GM12878 (cell line): Measurements from ENCODE around the gene ABCB4. TPM values are rescaled to one million over a fixed set of nuclear protein-coding genes. Genes with fewer than 3 reads are reported as not detected.

Source experiments
- ATAC-seq: fragments of 200-7000 bp; cut with Tn5 transposase; 3 replicates; pipeline ENCODE4 v1.9.1; 2020; ENCODE audit warnings: mild to moderate bottlenecking, moderate library complexity
- BruUV-seq: library from RNA; stranded (reverse); fragments of 400-500 nt; replicated peaks from 2 replicates; lab custom pipeline; 2021; lab: Mats Ljungman, UMichigan
- CTCF ChIA-PET: fragments of 300-600 bp; sonication (Branson Sonifier 250); formaldehyde crosslinking; extraction: SDS; loops from one replicate; lab custom pipeline; 2021; ENCODE audit warnings: inconsistent platforms; lab: Yijun Ruan, JAX
- POLR2A ChIA-PET: fragments of 350-600 bp; formaldehyde crosslinking; extraction: SDS; loops from one replicate; lab custom pipeline; 2021; ENCODE audit warnings: inconsistent platforms; lab: Charles Lee
- RAD21 ChIA-PET: fragments of 300-600 bp; sonication (Branson Sonifier 250); formaldehyde crosslinking; loops from one replicate; lab custom pipeline; 2023; ENCODE audit warnings: antibody characterized with exemption; ENCODE audit not compliant: unreplicated experiment; lab: Charles Lee
- SMC1A ChIA-PET: fragments of 300-600 bp; sonication (Branson Sonifier 250); formaldehyde crosslinking; loops from one replicate; lab custom pipeline; 2023; ENCODE audit not compliant: unreplicated experiment, uncharacterized antibody; lab: Charles Lee
- DNase-seq: peaks from one replicate; pipeline ENCODE4 v3.0.0-alpha.2; 2011; ENCODE audit warnings: low read depth, low spot score
- FAIRE-seq: peaks from 3 replicates; lab custom pipeline; 2011; peaks lifted over from hg19 to GRCh38; lab: Jason Lieb, UNC
- H2AFZ ChIP-seq: 2 replicates; pipeline ENCODE4 v1.6.0; 2011; ENCODE audit warnings: low read depth, low read length, control low read depth; ENCODE audit not compliant: control insufficient read depth
- H3K27ac ChIP-seq: 2 replicates; pipeline ENCODE4 v1.5.1; 2011; ENCODE audit warnings: control low read depth; ENCODE audit not compliant: control insufficient read depth, insufficient read depth
- H3K27me3 ChIP-seq, 2 experiments: replicated peaks in 1 of 2; 2 replicates each; pipeline versions ENCODE4 v1.6.0 to v1.6.1; 2011; ENCODE audit warnings: low read length in 1 of 2; ENCODE audit not compliant: control insufficient read depth in 2 of 2, insufficient read depth in 2 of 2
- H3K36me3 ChIP-seq, 2 experiments: 2 replicates each; pipeline ENCODE4 v1.5.1; 2011; ENCODE audit warnings: low read length in 1 of 2; ENCODE audit not compliant: control insufficient read depth in 2 of 2, insufficient read depth in 2 of 2
- H3K4me1 ChIP-seq: 2 replicates; pipeline ENCODE4 v1.6.1; 2011; ENCODE audit warnings: mild to moderate bottlenecking, low read length, moderate library complexity, mixed read lengths; ENCODE audit not compliant: control insufficient read depth, insufficient read depth
- H3K4me2 ChIP-seq: 2 replicates; pipeline ENCODE4 v1.6.0; 2011; ENCODE audit warnings: control low read depth; ENCODE audit not compliant: control insufficient read depth, insufficient read depth
- H3K4me3 ChIP-seq: fragments of 200-600 bp; sonication (generic); 2 replicates; pipeline ENCODE4 v1.5.1; 2016
- H3K79me2 ChIP-seq: 2 replicates; pipeline ENCODE4 v1.6.0; 2011; ENCODE audit warnings: low read length; ENCODE audit not compliant: control insufficient read depth, insufficient read depth
- H3K9ac ChIP-seq: 2 replicates; pipeline ENCODE4 v1.8.0; 2011; ENCODE audit warnings: low read length, control low read depth, mixed read lengths; ENCODE audit not compliant: control insufficient read depth, insufficient read depth
- H3K9me3 ChIP-seq: replicated peaks from 3 replicates; pipeline ENCODE4 v1.5.1; 2011; ENCODE audit warnings: mild to moderate bottlenecking, low read length; ENCODE audit not compliant: control insufficient read depth, insufficient read depth
- H4K20me1 ChIP-seq: 2 replicates; pipeline ENCODE4 v1.6.0; 2011; ENCODE audit not compliant: control insufficient read depth, insufficient read depth
- ZZZ3 ChIP-seq: IDR thresholded peaks from 2 replicates; pipeline ENCODE4 v1.6.1; 2011; ENCODE audit warnings: low read depth; ENCODE audit not compliant: control insufficient read depth, insufficient read length
- WGBS: methylation state at CpG from one replicate; pipeline ENCODE4 v1.1.6; 2016; ENCODE audit warnings: low lambda C conversion rate; ENCODE audit not compliant: insufficient replicate concordance, insufficient coverage; ENCODE audit errors: missing lambda C conversion rate; 5-methylcytosine and 5-hydroxymethylcytosine counted together
- in situ Hi-C: fragments of 300-500 bp; cut with MboI; formaldehyde crosslinking; loops from 9 replicates; pipeline ENCODE4 v1.14.3; 2018; ENCODE audit warnings: mixed read lengths
- intact Hi-C: fragments of 100-400 bp; cut with micrococcal nuclease; formaldehyde crosslinking; loops from one replicate; pipeline ENCODE4 v1.14.2; 2022; ENCODE audit not compliant: unreplicated experiment
- polyA plus RNA-seq, 11 experiments: library from polyadenylated mRNA; depleted of rRNA in 4 of 11; unstranded in 6 of 11; stranded (reverse) in 5 of 11; fragments of >200 nt; fragmentation: Nextera tagmentation in 4 of 11; fragmentation: Illumina TruSeq in 1 of 11; extraction: Ambion mirVana in 4 of 11; extraction: Trizol in 1 of 11; gene quantifications; 1 replicate in 1 of 11; 2 replicates in 10 of 11; pipeline versions ENCODE4 v1.2.1 to v1.2.3, GENCODE V29; 2011 to 2016; ENCODE audit warnings: inconsistent platforms in 2 of 11, missing spikeins in 2 of 11, low read depth in 1 of 11
- total RNA-seq, 4 experiments: library from RNA; depleted of rRNA in 3 of 4; stranded (reverse); fragments of >200 nt in 3 of 4; fragmentation: Illumina TruSeq in 1 of 4; extraction: Trizol in 1 of 4; gene quantifications; 2 replicates each; pipeline versions ENCODE4 v1.2.1 to v1.2.3, GENCODE V29; 2013 to 2021
- TF ChIP-seq, protein P1 (sequence below), 3 experiments: IDR thresholded peaks in 2 of 3; conservative IDR thresholded peaks in 1 of 3; 2 replicates each; pipeline ENCODE4 v1.5.1; 2011; ENCODE audit warnings: low read depth in 3 of 3, low read length in 3 of 3, mild to moderate bottlenecking in 3 of 3, control low read depth in 2 of 3, moderate library complexity in 2 of 3, inconsistent platforms in 1 of 3, mixed read lengths in 1 of 3; ENCODE audit not compliant: control insufficient read depth in 2 of 3, insufficient read depth in 1 of 3; ENCODE audit errors: extremely low read depth in 1 of 3

The ABCB4 gene
- total and polyA plus RNA-seq, 10 of the 15 experiments (the other 5 are each of a cell fraction or from before 2014, with no cell fraction given) = 1.9 to 8.3 (median 4.4) TPM

DNA sequence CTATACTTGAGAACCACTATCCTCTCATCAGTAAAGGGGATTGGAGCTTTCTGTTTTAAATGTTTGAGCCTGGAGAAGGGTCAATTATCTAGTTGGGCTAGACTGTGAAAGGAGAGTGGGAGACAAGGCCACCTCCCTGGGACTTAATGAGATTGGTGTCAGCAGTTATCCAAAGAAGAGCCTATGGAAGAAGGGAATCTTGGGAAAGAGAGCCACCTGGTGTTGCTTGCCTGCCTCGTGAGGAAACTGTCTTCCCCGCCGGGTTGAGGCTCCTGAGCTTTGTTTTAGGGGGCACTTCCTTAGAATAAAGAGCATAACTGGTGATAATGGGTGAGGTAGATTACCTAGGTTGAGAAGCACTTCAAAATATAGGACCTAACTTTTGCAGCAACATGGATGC lies 32.0 kb upstream of the ABCB4 start:
- RAD21 ChIA-PET = interaction anchor here (0.6 to 2.2 kb wide), 2 partner anchors 108 to 118 kb away, joined by 3 to 6 read pairs; no protein-coding TSS in a partner anchor
- Histone ChIP-seq H3K4me2 (no peak overlapping the region), H3K4me1 (no peaks in the 10 kb centered on the region), H3K36me3 (no peaks in the 10 kb centered on the region), H3K4me3 (no peak overlapping the region), H3K9ac (no peak overlapping the region), H3K79me2 (no peaks in the 10 kb centered on the region), H2AFZ (no peak overlapping the region), H3K27ac (no peak overlapping the region), H3K27me3 (no peaks in the 10 kb centered on the region), H3K9me3 (no peaks in the 10 kb centered on the region), H4K20me1 (no peaks in the 10 kb centered on the region)
- no peak for ATAC-seq
- no peak for DNase-seq
- TF ChIP-seq, protein P1, sequence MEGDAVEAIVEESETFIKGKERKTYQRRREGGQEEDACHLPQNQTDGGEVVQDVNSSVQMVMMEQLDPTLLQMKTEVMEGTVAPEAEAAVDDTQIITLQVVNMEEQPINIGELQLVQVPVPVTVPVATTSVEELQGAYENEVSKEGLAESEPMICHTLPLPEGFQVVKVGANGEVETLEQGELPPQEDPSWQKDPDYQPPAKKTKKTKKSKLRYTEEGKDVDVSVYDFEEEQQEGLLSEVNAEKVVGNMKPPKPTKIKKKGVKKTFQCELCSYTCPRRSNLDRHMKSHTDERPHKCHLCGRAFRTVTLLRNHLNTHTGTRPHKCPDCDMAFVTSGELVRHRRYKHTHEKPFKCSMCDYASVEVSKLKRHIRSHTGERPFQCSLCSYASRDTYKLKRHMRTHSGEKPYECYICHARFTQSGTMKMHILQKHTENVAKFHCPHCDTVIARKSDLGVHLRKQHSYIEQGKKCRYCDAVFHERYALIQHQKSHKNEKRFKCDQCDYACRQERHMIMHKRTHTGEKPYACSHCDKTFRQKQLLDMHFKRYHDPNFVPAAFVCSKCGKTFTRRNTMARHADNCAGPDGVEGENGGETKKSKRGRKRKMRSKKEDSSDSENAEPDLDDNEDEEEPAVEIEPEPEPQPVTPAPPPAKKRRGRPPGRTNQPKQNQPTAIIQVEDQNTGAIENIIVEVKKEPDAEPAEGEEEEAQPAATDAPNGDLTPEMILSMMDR (IDR thresholded peaks at IDR 0.05 in 2 of 3, conservative IDR thresholded peaks at IDR 0.05 in 1 of 3; ENCODE audit: control insufficient read depth in 2 of 3, extremely low read depth in 1 of 3, insufficient read depth in 1 of 3, low read depth in 3 of 3, low read length in 3 of 3) = peak in 1 of 3 experiments; percentile 13; a peak in 1 of 6 replicates
- TF ChIP-seq ZZZ3 = no peak
- BruUV-seq = no TSS peak
- intact Hi-C loops (loop anchor here (5.0 kb wide), 4 partner anchors 115 to 605 kb away; partner anchors contain the start of genes DBF4 and SLC25A40), in situ Hi-C loops (loop anchor here (10.0 kb wide), 1 partner anchor 607 kb away; no protein-coding TSS in a partner anchor)
- SMC1A ChIA-PET = interaction anchor here (0.6 to 3.8 kb wide), 9 partner anchors 11 to 380 kb away, joined by 3 to 32 read pairs (median 3); partner anchors contain the start of gene ABCB1
- POLR2A ChIA-PET = interaction anchor here (0.6 kb wide), 1 partner anchor 272 kb away, joined by 4 read pairs; no protein-coding TSS in a partner anchor
- 96% methylated on average over 3 of the region's 3 CpGs for WGBS
- CTCF ChIA-PET = interaction anchor here (1.0 to 3.9 kb wide), 8 partner anchors 13 to 662 kb away, joined by 3 to 31 read pairs (median 6); no protein-coding TSS in a partner anchor
- no peak for FAIRE-seq
